ENCODE data around the gene DYNLT1. TPM values are rescaled to one million over a fixed set of nuclear protein-coding genes. Genes with fewer than 3 reads are reported as not detected.

Gene DYNLT1
- total RNA-seq, 4 donors from 2014 or later, result 40.5 to 77.9 (median 60.6) TPM

- no peak for TF ChIP-seq CTCF (IDR thresholded peaks at IDR 0.05; ENCODE audit: low read depth)
Observed at GRCh38 chr6:158626360-158627167, 18.0 kb downstream of the DYNLT1 start.

- no peak for TF ChIP-seq CTCF (IDR thresholded peaks at IDR 0.05; ENCODE audit: low read depth)
Observed at GRCh38 chr6:158625881-158626305, 18.6 kb downstream of the DYNLT1 start.

GRCh38 chr6:158624684-158625682 lies 19.6 kb downstream of the DYNLT1 start:
- no peak for TF ChIP-seq CTCF (IDR thresholded peaks at IDR 0.05; ENCODE audit: low read depth)

GRCh38 chr6:158622545-158623190 lies 21.9 kb downstream of the DYNLT1 start:
- no peak for TF ChIP-seq CTCF (IDR thresholded peaks at IDR 0.05; ENCODE audit: low read depth)

GRCh38 chr6:158621694-158622544 lies 22.6 kb downstream of the DYNLT1 start:
- TF ChIP-seq CTCF (IDR thresholded peaks at IDR 0.05; ENCODE audit: low read depth), result no peak

GRCh38 chr6:158620963-158621693 lies 23.4 kb downstream of the DYNLT1 start:
- TF ChIP-seq CTCF (IDR thresholded peaks at IDR 0.05; ENCODE audit: low read depth), result no peak
